Activated naive CD4-positive, alpha-beta T cell treated with anti-CD3 and anti-CD28 coated beads, Interleukin-2, amount 50 U/mL, for 24 hours (primary cell): ENCODE data around the gene SORBS1.

ENCODE experiments used
- H3K27ac Mint-ChIP-seq: one replicate; pipeline ENCODE4 v1.8.0; 2021; ENCODE audit warnings: mild to moderate bottlenecking, mixed read lengths
- H3K27me3 Mint-ChIP-seq: one replicate; pipeline ENCODE4 v1.8.0; 2021; ENCODE audit warnings: mixed read lengths
- H3K36me3 Mint-ChIP-seq: one replicate; pipeline ENCODE4 v1.8.0; 2021; ENCODE audit warnings: mixed read lengths
- H3K4me1 Mint-ChIP-seq: one replicate; pipeline ENCODE4 v1.8.0; 2021; ENCODE audit warnings: mixed read lengths
- H3K4me3 Mint-ChIP-seq: one replicate; pipeline ENCODE4 v1.8.0; 2021; ENCODE audit warnings: mild to moderate bottlenecking, mixed read lengths
- H3K9me3 Mint-ChIP-seq: one replicate; pipeline ENCODE4 v1.8.0; 2021; ENCODE audit warnings: mixed read lengths

SORBS1 gene

GRCh38 chr10:95389982-95390381 lies 171.2 kb downstream of the SORBS1 start:
- no peak overlapping the region for H3K4me3 Mint-ChIP-seq
- H3K27me3 Mint-ChIP-seq, result no peaks in the 10 kb centered on the region
- H3K4me1 Mint-ChIP-seq, result no peaks in the 10 kb centered on the region
- H3K27ac Mint-ChIP-seq, result no peak overlapping the region
- H3K36me3 Mint-ChIP-seq, result no peaks in the 10 kb centered on the region
- no peaks in the 10 kb centered on the region for H3K9me3 Mint-ChIP-seq

DNA sequence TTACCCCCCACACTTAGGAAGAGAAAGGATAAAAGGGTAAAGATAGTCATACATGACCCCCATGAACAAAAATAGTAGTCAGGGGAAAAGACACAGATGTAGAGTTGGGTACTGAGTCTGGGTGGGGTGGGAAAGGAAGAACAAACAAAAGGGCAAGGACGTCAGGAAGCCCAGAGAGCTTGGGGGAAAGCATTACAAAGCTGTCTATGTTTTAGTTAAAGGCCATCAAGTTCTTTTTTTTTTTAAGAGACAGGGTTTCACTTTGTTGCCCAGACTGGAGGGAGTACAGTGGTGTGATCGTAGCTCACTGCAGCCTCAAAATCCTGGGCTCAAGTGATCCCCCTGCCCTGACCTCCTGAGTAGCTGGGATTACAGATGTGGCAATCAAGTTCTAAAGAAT lies 172.0 kb downstream of the SORBS1 start:
- Mint-ChIP-seq H3K4me1 (no peaks in the 10 kb centered on the region), H3K9me3 (no peaks in the 10 kb centered on the region), H3K4me3 (no peak overlapping the region), H3K27ac (no peak overlapping the region), H3K36me3 (no peaks in the 10 kb centered on the region), H3K27me3 (no peaks in the 10 kb centered on the region)

DNA sequence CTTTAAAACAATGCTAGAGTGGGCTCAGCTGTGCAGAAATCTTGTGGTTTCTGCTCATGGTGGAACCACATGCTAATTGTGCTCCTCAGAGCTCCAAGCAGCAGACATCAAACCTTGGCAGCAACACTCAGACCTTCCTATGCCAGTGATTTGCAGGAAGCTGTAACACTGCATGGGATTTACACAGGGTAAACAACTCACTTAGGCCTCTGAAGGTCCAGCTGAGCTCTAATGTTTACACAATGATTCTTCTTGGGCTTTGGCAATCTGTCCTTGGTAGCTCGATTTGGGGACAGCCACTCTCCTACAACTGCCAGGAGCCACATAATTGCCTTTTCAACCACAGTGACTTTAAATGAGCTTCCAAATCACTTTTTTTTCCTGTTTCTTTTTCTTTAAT lies 172.6 kb downstream of the SORBS1 start:
- no peak overlapping the region for H3K27ac Mint-ChIP-seq
- no peak overlapping the region for H3K4me3 Mint-ChIP-seq
- H3K4me1 Mint-ChIP-seq, result no peaks in the 10 kb centered on the region
- no peaks in the 10 kb centered on the region for H3K27me3 Mint-ChIP-seq
- no peaks in the 10 kb centered on the region for H3K9me3 Mint-ChIP-seq
- no peaks in the 10 kb centered on the region for H3K36me3 Mint-ChIP-seq

GRCh38 chr10:95388109-95388471 lies 173.1 kb downstream of the SORBS1 start:
- H3K4me3 Mint-ChIP-seq, result no peak overlapping the region
- H3K9me3 Mint-ChIP-seq, result no peaks in the 10 kb centered on the region
- H3K27ac Mint-ChIP-seq, result no peak overlapping the region
- no peaks in the 10 kb centered on the region for H3K36me3 Mint-ChIP-seq
- no peaks in the 10 kb centered on the region for H3K27me3 Mint-ChIP-seq
- no peaks in the 10 kb centered on the region for H3K4me1 Mint-ChIP-seq

GRCh38 chr10:95384011-95384704 lies 177.0 kb downstream of the SORBS1 start:
- H3K4me3 Mint-ChIP-seq, result no peak overlapping the region
- H3K27ac Mint-ChIP-seq, result no peak overlapping the region
- no peaks in the 10 kb centered on the region for H3K36me3 Mint-ChIP-seq

DNA sequence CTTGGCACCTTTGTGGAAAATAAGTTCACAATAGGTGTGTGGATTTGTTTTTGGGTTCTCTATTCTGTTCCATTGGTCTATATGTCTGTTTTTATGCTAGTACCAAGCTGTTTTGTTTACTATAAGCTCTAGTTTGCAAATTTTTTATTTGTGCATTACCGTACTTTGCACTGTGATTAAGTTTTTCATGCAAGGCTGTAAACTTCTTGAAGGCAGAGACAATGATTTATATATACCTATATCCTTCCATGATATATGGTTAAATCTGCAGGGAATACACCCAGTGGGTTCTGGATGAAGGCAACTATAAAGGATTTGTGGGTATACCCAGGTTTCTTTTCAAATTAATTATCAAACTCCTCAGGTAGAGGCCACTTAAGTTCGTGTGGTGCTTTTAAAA lies 178.6 kb downstream of the SORBS1 start:
- Mint-ChIP-seq H3K4me3 (no peak overlapping the region), H3K4me1 (no peaks in the 10 kb centered on the region), H3K36me3 (no peaks in the 10 kb centered on the region), H3K27me3 (peaks cover 1% of the 10 kb centered on the region), H3K9me3 (no peaks in the 10 kb centered on the region), H3K27ac (no peak overlapping the region)

More at GRCh38 chr10:95384011-95384704, 177.0 kb downstream of the SORBS1 start:
- Mint-ChIP-seq H3K9me3 (no peaks in the 10 kb centered on the region), H3K27me3 (no peaks in the 10 kb centered on the region), H3K4me1 (no peaks in the 10 kb centered on the region)

GRCh38 chr10:95382174-95382573 lies 179.0 kb downstream of the SORBS1 start:
- H3K27ac Mint-ChIP-seq, result no peak overlapping the region
- peaks cover 1% of the 10 kb centered on the region for H3K27me3 Mint-ChIP-seq
- no peaks in the 10 kb centered on the region for H3K9me3 Mint-ChIP-seq
- H3K4me1 Mint-ChIP-seq, result no peaks in the 10 kb centered on the region
- H3K36me3 Mint-ChIP-seq, result no peaks in the 10 kb centered on the region
- H3K4me3 Mint-ChIP-seq, result no peak overlapping the region

DNA sequence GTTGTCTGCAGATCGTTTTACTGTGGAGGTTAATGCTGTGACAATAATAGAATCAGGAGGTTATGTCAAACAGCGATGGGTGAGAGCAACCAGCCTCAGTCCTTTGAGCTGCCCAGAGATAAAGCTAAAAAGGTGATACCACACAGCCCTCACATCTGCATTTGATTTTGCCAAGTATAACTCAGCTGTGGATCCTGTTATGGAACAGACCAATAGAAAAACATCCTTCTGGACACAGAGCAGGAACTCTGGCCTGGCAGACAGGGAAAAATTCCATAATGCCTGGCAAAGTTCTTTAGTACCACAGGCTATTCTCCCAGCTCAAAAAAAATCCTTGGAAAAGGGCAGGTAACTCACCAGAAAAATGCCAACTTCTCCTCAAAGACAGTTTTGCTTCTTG lies 183.2 kb downstream of the SORBS1 start:
- no peaks in the 10 kb centered on the region for H3K4me1 Mint-ChIP-seq
- H3K27ac Mint-ChIP-seq, result no peak overlapping the region
- peaks cover 3% of the 10 kb centered on the region for H3K36me3 Mint-ChIP-seq
- H3K9me3 Mint-ChIP-seq, result peaks cover 4% of the 10 kb centered on the region
- no peak overlapping the region for H3K4me3 Mint-ChIP-seq
- H3K27me3 Mint-ChIP-seq, result peaks cover 1% of the 10 kb centered on the region

DNA sequence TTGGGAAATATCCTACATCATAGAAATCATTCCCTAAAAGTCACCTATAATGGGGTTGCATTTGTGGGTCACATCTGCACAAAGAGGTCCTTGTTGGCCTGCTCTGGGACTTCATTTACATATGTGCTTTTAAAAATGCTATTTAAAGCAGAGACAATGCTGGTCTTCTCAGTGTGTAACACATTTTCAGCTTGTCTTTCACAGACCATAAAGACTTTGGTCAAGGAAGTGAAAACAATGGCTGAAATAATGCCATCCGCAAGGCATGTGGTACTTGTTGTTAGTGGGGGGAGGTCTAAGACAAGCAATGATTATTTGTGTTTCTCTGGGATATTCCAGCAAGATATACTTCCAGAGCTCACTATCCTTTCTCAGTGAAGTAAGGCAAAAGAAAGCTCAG lies 185.8 kb downstream of the SORBS1 start:
- no peaks in the 10 kb centered on the region for H3K4me1 Mint-ChIP-seq
- H3K27me3 Mint-ChIP-seq, result peaks cover 8% of the 10 kb centered on the region
- H3K9me3 Mint-ChIP-seq, result peaks cover 4% of the 10 kb centered on the region
- no peak overlapping the region for H3K27ac Mint-ChIP-seq
- H3K36me3 Mint-ChIP-seq, result peaks cover 3% of the 10 kb centered on the region
- H3K4me3 Mint-ChIP-seq, result no peak overlapping the region

GRCh38 chr10:95374597-95375209 lies 186.5 kb downstream of the SORBS1 start:
- H3K27ac Mint-ChIP-seq, result no peak overlapping the region
- no peak overlapping the region for H3K4me3 Mint-ChIP-seq
- H3K4me1 Mint-ChIP-seq, result no peaks in the 10 kb centered on the region
- H3K36me3 Mint-ChIP-seq, result peaks cover 3% of the 10 kb centered on the region
- peaks cover 9% of the 10 kb centered on the region for H3K27me3 Mint-ChIP-seq
- peaks cover 4% of the 10 kb centered on the region for H3K9me3 Mint-ChIP-seq

GRCh38 chr10:95373660-95374059 lies 187.5 kb downstream of the SORBS1 start:
- Mint-ChIP-seq H3K36me3 (peaks cover 3% of the 10 kb centered on the region), H3K9me3 (peaks cover 4% of the 10 kb centered on the region), H3K4me3 (no peak overlapping the region), H3K27me3 (peaks cover 8% of the 10 kb centered on the region), H3K27ac (no peak overlapping the region), H3K4me1 (no peaks in the 10 kb centered on the region)

GRCh38 chr10:95364342-95364741 lies 196.8 kb downstream of the SORBS1 start:
- H3K9me3 Mint-ChIP-seq, result no peaks in the 10 kb centered on the region
- H3K36me3 Mint-ChIP-seq, result no peaks in the 10 kb centered on the region
- no peaks in the 10 kb centered on the region for H3K4me1 Mint-ChIP-seq
- H3K27me3 Mint-ChIP-seq, result peaks cover 3% of the 10 kb centered on the region
- H3K4me3 Mint-ChIP-seq, result no peak overlapping the region
- H3K27ac Mint-ChIP-seq, result no peak overlapping the region

DNA sequence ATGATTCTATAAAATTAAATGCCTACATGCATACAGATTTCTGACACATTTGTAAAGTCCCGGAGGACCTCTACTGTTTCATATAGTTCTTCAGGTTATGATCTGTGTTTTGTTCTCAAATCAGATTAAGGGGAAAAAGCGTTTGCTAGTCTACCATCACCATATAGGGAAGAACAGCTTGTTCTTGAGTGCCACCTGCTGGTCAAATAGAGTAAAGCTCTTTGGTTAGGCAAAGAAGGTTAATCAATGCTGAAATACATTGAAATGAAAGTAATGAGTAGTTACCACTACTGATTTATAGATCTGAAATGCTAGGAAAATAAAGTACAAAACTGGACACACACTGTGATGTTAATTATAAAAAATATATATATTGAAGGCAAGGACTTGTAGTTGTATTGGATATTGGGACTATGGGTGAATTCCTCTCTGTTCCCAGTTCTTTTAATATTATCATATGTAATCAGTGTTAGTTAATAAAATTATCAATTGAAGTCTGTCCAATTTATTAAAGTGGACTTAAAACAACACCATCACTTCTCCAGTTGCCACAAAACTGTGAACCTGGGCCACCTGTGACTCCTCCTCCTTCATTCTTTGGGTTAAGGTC lies 197.8 kb downstream of the SORBS1 start:
- Mint-ChIP-seq H3K4me1 (no peaks in the 10 kb centered on the region), H3K9me3 (no peaks in the 10 kb centered on the region), H3K36me3 (no peaks in the 10 kb centered on the region), H3K27ac (no peak overlapping the region), H3K27me3 (peaks cover 3% of the 10 kb centered on the region), H3K4me3 (no peak overlapping the region)

DNA sequence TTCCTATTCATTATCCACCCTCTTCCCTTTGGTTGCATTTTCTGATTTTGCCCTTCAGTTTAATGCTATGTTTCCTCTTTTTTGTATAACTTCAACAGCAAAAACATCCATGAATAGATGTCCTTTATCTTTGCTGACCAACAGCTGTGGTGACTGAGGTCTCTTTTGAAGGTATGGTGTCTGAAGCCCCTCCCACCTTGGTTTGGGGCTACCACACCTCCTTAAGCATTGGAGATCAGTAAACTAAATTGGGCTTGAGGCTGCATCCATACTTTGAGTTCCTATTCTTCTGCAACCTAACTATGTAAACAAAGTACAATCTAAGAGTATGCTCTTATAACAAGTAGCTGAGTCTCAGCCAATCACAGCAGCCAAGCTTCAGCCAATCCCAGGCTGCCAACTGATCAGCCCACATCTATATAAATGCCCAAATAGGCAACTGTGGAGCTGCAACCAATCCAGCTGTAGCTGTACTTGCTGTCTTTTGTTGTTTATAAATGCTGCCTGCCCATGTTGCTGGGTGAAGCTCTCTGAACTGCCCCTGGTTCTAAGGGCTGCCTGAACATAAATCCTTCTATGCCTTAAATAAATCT lies 201.0 kb downstream of the SORBS1 start:
- Mint-ChIP-seq H3K27ac (no peak overlapping the region), H3K4me1 (no peaks in the 10 kb centered on the region), H3K9me3 (no peaks in the 10 kb centered on the region), H3K27me3 (peaks cover 3% of the 10 kb centered on the region), H3K36me3 (no peaks in the 10 kb centered on the region), H3K4me3 (no peak overlapping the region)

DNA sequence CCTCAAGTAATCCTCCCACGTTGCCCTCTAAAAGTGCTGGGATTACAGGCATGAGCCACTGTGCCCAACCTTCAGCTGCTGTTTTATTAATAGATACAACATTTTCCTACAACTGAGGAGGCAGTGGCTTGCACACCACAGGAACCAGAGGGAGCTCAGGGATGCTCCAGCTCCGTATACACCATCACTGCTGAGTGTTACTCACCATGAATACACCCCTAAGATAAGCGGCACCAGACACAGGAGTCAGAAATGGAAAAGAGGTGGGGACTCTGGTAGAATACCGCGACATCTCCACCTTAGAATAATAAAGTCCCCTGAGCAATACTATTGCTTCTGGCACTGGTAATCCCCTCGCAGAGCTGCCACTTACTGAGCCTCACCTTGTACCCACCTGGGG lies 201.7 kb downstream of the SORBS1 start:
- Mint-ChIP-seq H3K27me3 (peaks cover 3% of the 10 kb centered on the region), H3K9me3 (no peaks in the 10 kb centered on the region), H3K4me1 (no peaks in the 10 kb centered on the region), H3K27ac (no peak overlapping the region), H3K4me3 (no peak overlapping the region), H3K36me3 (no peaks in the 10 kb centered on the region)
